GM12878 (cell line): ENCODE results near the gene NIPAL4. TPM values are rescaled to one million over a fixed set of nuclear protein-coding genes. Genes with fewer than 3 reads are reported as not detected.

ENCODE experiments used
- BCL11A ChIP-seq: IDR thresholded peaks from 2 replicates; pipeline ENCODE4 v1.6.1; 2011; ENCODE audit warnings: low read depth, low read length
- BHLHE40 ChIP-seq, 2 experiments: fragments of 450-650 bp in 1 of 2; IDR thresholded peaks; 2 replicates each; pipeline ENCODE4 v1.6.1; 2011 to 2017; ENCODE audit warnings: low read depth in 2 of 2, borderline replicate concordance in 1 of 2, improper control_type of control experiment in 1 of 2, low read length in 1 of 2, mild to moderate bottlenecking in 1 of 2
- CBFB ChIP-seq: IDR thresholded peaks from 2 replicates; pipeline ENCODE4 v1.6.1; 2016; ENCODE audit warnings: antibody characterized with exemption, low read depth
- CREM ChIP-seq: IDR thresholded peaks from 2 replicates; pipeline ENCODE4 v1.6.1; 2014; ENCODE audit warnings: antibody characterized with exemption, low read depth
- JUNB ChIP-seq: IDR thresholded peaks from 2 replicates; pipeline ENCODE4 v1.6.1; 2016; ENCODE audit warnings: antibody characterized with exemption, mild to moderate bottlenecking
- NFIC ChIP-seq: IDR thresholded peaks from 2 replicates; pipeline ENCODE4 v1.6.1; 2012; ENCODE audit warnings: low read depth, mild to moderate bottlenecking, inconsistent platforms, low read length, moderate library complexity
- NR2F1 ChIP-seq: fragments of 450-650 bp; conservative IDR thresholded peaks from 2 replicates; pipeline ENCODE4 v1.6.1; 2017; ENCODE audit warnings: mild to moderate bottlenecking
- RUNX3 ChIP-seq: IDR thresholded peaks from 2 replicates; pipeline ENCODE4 v1.6.1; 2012; ENCODE audit warnings: low read length, inconsistent platforms
- SMAD1 ChIP-seq: fragments of 450-650 bp; IDR thresholded peaks from 2 replicates; pipeline ENCODE4 v1.6.1; 2018; ENCODE audit warnings: mild to moderate bottlenecking, low read depth; ENCODE audit not compliant: partially characterized antibody
- ZNF384 ChIP-seq: IDR thresholded peaks from 2 replicates; pipeline ENCODE4 v1.6.1; 2012; ENCODE audit warnings: low read depth, mild to moderate bottlenecking, low read length, improper control_type of control experiment, borderline replicate concordance
- polyA plus RNA-seq, 11 experiments: library from polyadenylated mRNA; depleted of rRNA in 4 of 11; unstranded in 6 of 11; stranded (reverse) in 5 of 11; fragments of >200 nt; fragmentation: Nextera tagmentation in 4 of 11; fragmentation: Illumina TruSeq in 1 of 11; extraction: Ambion mirVana in 4 of 11; extraction: Trizol in 1 of 11; gene quantifications; 1 replicate in 1 of 11; 2 replicates in 10 of 11; pipeline versions ENCODE4 v1.2.1 to v1.2.3, GENCODE V29; 2011 to 2016; ENCODE audit warnings: inconsistent platforms in 2 of 11, missing spikeins in 2 of 11, low read depth in 1 of 11
- total RNA-seq, 4 experiments: library from RNA; depleted of rRNA in 3 of 4; stranded (reverse); fragments of >200 nt in 3 of 4; fragmentation: Illumina TruSeq in 1 of 4; extraction: Trizol in 1 of 4; gene quantifications; 2 replicates each; pipeline versions ENCODE4 v1.2.1 to v1.2.3, GENCODE V29; 2013 to 2021
- TF ChIP-seq, protein P1 (sequence below): fragments of 450-650 bp; IDR thresholded peaks from 2 replicates; pipeline ENCODE4 v1.6.1; 2017; ENCODE audit warnings: mild to moderate bottlenecking, moderate library complexity
- TF ChIP-seq, protein P2 (sequence below): IDR thresholded peaks from 2 replicates; pipeline ENCODE4 v1.6.1; 2011; ENCODE audit warnings: mild to moderate bottlenecking, low read depth, low read length, moderate library complexity; ENCODE audit not compliant: insufficient replicate concordance
- TF ChIP-seq, protein P3 (sequence below): fragments of 450-650 bp; IDR thresholded peaks from 2 replicates; pipeline ENCODE4 v1.6.1; 2018; ENCODE audit warnings: borderline replicate concordance, mild to moderate bottlenecking; ENCODE audit not compliant: partially characterized antibody
- TF ChIP-seq, protein P4 (sequence below): fragments of 450-650 bp; IDR thresholded peaks from 2 replicates; pipeline ENCODE4 v1.6.1; 2017; ENCODE audit warnings: low read depth, mild to moderate bottlenecking, moderate library complexity

NIPAL4 gene
- total and polyA plus RNA-seq, 10 of the 15 experiments (the other 5 are each of a cell fraction or from before 2014, with no cell fraction given), result 0.11 to 15.5 (median 5.9) TPM

DNA sequence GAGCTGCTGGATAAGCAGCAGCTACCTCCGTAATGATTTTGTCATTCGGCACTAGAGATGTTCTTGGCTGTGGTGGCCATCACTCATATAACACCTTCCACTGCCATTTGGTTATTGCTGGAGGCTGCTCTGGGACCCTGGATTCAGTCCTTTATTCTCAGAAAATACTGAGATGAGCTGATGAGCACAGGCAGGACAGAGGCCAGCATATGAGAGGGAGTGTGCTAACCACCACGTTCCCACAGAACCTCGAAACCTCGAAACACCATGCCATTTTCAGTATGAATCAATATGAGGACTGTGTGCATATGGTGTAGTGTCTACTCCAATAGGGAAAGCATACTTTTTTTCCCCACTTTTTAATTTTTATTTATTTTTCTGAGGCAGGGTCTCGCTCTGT, 59.0 kb downstream of the NIPAL4 start (continued):
- TF ChIP-seq BHLHE40 (IDR thresholded peaks at IDR 0.05; ENCODE audit: borderline replicate concordance in 1 of 2, low read depth in 2 of 2, low read length in 1 of 2), result peak in 1 of 2 experiments; percentile 41; a peak in 2 of 4 replicates
- no peak for TF ChIP-seq SMAD1
- TF ChIP-seq, protein P1, sequence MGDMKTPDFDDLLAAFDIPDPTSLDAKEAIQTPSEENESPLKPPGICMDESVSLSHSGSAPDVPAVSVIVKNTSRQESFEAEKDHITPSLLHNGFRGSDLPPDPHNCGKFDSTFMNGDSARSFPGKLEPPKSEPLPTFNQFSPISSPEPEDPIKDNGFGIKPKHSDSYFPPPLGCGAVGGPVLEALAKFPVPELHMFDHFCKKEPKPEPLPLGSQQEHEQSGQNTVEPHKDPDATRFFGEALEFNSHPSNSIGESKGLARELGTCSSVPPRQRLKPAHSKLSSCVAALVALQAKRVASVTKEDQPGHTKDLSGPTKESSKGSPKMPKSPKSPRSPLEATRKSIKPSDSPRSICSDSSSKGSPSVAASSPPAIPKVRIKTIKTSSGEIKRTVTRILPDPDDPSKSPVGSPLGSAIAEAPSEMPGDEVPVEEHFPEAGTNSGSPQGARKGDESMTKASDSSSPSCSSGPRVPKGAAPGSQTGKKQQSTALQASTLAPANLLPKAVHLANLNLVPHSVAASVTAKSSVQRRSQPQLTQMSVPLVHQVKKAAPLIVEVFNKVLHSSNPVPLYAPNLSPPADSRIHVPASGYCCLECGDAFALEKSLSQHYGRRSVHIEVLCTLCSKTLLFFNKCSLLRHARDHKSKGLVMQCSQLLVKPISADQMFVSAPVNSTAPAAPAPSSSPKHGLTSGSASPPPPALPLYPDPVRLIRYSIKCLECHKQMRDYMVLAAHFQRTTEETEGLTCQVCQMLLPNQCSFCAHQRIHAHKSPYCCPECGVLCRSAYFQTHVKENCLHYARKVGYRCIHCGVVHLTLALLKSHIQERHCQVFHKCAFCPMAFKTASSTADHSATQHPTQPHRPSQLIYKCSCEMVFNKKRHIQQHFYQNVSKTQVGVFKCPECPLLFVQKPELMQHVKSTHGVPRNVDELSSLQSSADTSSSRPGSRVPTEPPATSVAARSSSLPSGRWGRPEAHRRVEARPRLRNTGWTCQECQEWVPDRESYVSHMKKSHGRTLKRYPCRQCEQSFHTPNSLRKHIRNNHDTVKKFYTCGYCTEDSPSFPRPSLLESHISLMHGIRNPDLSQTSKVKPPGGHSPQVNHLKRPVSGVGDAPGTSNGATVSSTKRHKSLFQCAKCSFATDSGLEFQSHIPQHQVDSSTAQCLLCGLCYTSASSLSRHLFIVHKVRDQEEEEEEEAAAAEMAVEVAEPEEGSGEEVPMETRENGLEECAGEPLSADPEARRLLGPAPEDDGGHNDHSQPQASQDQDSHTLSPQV, result peak; percentile 53; the same call in 1 of the 2 replicates
- no peak for TF ChIP-seq ZNF384
- peak; percentile 96 for TF ChIP-seq RUNX3
- TF ChIP-seq NFIC, result peak; percentile 75
- peak; percentile 45; the same call in 1 of the 2 replicates for TF ChIP-seq BCL11A
- TF ChIP-seq CREM, result peak; percentile 65
- TF ChIP-seq, protein P2, sequence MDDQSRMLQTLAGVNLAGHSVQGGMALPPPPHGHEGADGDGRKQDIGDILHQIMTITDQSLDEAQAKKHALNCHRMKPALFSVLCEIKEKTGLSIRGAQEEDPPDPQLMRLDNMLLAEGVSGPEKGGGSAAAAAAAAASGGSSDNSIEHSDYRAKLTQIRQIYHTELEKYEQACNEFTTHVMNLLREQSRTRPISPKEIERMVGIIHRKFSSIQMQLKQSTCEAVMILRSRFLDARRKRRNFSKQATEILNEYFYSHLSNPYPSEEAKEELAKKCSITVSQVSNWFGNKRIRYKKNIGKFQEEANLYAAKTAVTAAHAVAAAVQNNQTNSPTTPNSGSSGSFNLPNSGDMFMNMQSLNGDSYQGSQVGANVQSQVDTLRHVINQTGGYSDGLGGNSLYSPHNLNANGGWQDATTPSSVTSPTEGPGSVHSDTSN, result peak; percentile 40
- TF ChIP-seq CBFB, result peak; percentile 72
- TF ChIP-seq, protein P3, sequence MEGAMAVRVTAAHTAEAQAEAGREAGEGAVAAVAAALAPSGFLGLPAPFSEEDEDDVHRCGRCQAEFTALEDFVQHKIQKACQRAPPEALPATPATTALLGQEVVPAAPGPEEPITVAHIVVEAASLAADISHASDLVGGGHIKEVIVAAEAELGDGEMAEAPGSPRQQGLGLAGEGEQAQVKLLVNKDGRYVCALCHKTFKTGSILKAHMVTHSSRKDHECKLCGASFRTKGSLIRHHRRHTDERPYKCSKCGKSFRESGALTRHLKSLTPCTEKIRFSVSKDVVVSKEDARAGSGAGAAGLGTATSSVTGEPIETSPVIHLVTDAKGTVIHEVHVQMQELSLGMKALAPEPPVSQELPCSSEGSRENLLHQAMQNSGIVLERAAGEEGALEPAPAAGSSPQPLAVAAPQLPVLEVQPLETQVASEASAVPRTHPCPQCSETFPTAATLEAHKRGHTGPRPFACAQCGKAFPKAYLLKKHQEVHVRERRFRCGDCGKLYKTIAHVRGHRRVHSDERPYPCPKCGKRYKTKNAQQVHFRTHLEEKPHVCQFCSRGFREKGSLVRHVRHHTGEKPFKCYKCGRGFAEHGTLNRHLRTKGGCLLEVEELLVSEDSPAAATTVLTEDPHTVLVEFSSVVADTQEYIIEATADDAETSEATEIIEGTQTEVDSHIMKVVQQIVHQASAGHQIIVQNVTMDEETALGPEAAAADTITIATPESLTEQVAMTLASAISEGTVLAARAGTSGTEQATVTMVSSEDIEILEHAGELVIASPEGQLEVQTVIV, result no peak
- peak; percentile 22; the same call in 1 of the 2 replicates for TF ChIP-seq NR2F1
- TF ChIP-seq, protein P4, sequence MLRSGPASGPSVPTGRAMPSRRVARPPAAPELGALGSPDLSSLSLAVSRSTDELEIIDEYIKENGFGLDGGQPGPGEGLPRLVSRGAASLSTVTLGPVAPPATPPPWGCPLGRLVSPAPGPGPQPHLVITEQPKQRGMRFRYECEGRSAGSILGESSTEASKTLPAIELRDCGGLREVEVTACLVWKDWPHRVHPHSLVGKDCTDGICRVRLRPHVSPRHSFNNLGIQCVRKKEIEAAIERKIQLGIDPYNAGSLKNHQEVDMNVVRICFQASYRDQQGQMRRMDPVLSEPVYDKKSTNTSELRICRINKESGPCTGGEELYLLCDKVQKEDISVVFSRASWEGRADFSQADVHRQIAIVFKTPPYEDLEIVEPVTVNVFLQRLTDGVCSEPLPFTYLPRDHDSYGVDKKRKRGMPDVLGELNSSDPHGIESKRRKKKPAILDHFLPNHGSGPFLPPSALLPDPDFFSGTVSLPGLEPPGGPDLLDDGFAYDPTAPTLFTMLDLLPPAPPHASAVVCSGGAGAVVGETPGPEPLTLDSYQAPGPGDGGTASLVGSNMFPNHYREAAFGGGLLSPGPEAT, result no peak
- TF ChIP-seq JUNB, result peak; percentile 82
